Measurements from ENCODE around the gene TNP1. TPM values are rescaled to one million over a fixed set of nuclear protein-coding genes. Genes with fewer than 3 reads are reported as not detected.

TNP1 gene
- total RNA-seq, 1 donor from 2014 or later = not detected

DNA sequence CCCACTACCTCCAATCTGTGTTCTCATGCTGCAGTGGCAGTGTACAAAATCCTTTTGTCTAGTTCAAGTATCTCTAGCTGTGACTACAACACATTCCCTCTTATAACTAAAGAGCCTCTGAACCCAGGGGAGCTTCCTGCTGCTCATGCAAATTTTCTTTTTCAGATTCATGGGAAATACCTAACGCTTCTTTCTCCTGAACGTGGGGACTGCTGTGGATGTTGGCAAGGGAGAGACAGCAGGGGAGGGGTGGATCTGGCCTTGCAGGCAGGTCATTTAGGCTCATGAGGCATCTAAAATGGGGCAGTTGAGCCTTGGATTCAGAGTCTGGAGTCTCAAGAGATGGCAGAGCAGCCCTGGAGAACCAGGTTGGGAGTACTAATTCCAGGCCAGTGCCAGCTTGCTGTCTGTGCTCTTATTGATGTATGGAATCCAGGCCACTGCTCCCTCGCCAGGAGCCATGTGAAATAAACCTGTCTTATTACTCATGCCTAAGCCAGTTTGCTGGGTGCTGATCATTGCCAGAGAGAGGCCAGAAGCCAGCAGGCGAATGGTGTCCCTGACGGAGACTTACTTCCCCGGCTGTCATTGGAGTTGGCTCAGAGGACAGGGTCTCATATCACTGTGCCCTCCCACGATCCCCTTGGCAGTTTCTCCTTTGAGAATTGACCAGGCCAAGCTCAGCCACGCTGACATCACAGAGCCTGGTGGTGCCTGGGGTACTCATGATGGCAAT lies 29.2 kb upstream of the TNP1 start:
- no peaks in the 10 kb centered on the region for H3K4me1 ChIP-seq
- TF ChIP-seq POLR2AphosphoS5 (IDR thresholded peaks at IDR 0.05; ENCODE audit: insufficient read depth in 1 of 2, low read depth in 1 of 2) = no peak
- no peak for TF ChIP-seq POLR2A (IDR thresholded peaks at IDR 0.05)
- TF ChIP-seq, protein P1, sequence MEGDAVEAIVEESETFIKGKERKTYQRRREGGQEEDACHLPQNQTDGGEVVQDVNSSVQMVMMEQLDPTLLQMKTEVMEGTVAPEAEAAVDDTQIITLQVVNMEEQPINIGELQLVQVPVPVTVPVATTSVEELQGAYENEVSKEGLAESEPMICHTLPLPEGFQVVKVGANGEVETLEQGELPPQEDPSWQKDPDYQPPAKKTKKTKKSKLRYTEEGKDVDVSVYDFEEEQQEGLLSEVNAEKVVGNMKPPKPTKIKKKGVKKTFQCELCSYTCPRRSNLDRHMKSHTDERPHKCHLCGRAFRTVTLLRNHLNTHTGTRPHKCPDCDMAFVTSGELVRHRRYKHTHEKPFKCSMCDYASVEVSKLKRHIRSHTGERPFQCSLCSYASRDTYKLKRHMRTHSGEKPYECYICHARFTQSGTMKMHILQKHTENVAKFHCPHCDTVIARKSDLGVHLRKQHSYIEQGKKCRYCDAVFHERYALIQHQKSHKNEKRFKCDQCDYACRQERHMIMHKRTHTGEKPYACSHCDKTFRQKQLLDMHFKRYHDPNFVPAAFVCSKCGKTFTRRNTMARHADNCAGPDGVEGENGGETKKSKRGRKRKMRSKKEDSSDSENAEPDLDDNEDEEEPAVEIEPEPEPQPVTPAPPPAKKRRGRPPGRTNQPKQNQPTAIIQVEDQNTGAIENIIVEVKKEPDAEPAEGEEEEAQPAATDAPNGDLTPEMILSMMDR (IDR thresholded peaks at IDR 0.05) = no peak
- no peaks in the 10 kb centered on the region for H3K36me3 ChIP-seq
- H3K9me3 ChIP-seq = no peaks in the 10 kb centered on the region
- H3K4me3 ChIP-seq = no peak overlapping the region
- no peaks in the 10 kb centered on the region for H3K27me3 ChIP-seq
- DNase-seq (ENCODE audit: extremely low spot score in 2 of 2) = no peak
- intact Hi-C loops (cut with DNase I) = no loop called here
- H3K27ac ChIP-seq = no peak overlapping the region

DNA sequence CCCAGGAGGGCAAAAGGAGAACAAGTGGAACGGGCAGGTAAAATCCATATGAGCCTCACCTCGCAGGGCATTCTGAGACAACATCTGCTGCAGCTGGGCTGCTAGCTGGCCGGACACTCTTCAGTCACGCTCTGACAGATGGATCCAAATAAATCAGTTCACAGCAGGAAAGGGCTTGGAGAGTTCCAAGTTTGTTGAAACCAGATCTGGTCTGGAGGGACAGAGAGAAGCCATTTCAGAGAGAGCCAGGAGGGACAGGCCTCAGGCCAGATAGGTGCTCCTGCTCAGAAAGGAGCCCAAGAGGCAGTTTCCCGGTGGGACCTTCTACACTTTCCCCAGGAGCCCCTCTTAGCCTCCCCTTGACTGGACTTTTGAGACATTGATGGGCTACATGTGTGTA lies 28.2 kb upstream of the TNP1 start:
- TF ChIP-seq, protein P1 (IDR thresholded peaks at IDR 0.05) = no peak
- TF ChIP-seq POLR2AphosphoS5 (IDR thresholded peaks at IDR 0.05; ENCODE audit: insufficient read depth in 1 of 2, low read depth in 1 of 2) = no peak
- no peak for TF ChIP-seq POLR2A (IDR thresholded peaks at IDR 0.05)
- no peaks in the 10 kb centered on the region for H3K36me3 ChIP-seq
- no peak overlapping the region for H3K4me3 ChIP-seq
- no peaks in the 10 kb centered on the region for H3K27me3 ChIP-seq
- H3K27ac ChIP-seq = no peak overlapping the region
- H3K9me3 ChIP-seq = no peaks in the 10 kb centered on the region
- H3K4me1 ChIP-seq = no peaks in the 10 kb centered on the region
- intact Hi-C loops (cut with DNase I) = no loop called here
- DNase-seq (ENCODE audit: extremely low spot score in 2 of 2) = no peak

DNA sequence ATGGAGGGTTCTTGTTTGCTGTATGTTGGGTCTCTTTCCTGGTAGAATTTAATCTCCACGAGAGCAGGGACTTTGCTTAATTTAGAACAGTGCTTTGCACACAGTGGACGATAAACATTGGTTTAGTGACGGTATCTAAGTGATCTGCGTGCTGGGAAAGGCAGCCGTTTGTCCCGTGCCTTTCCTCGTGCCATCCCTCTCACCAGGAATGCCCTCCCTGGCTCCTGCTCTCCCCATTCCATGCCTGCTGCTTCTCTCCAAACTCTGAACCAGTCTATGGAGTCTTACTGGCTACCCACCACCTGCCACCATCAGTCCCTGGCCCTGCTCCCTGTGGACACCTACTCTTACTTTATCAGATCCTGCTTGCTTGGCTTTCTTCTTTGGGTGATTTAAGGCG lies 27.3 kb upstream of the TNP1 start:
- no peak for DNase-seq (ENCODE audit: extremely low spot score in 2 of 2)
- H3K27me3 ChIP-seq = no peaks in the 10 kb centered on the region
- H3K4me1 ChIP-seq = no peaks in the 10 kb centered on the region
- H3K9me3 ChIP-seq = no peaks in the 10 kb centered on the region
- H3K27ac ChIP-seq = no peak overlapping the region
- TF ChIP-seq POLR2A (IDR thresholded peaks at IDR 0.05) = no peak
- TF ChIP-seq, protein P1 (IDR thresholded peaks at IDR 0.05) = no peak
- no peak for TF ChIP-seq POLR2AphosphoS5 (IDR thresholded peaks at IDR 0.05; ENCODE audit: insufficient read depth in 1 of 2, low read depth in 1 of 2)
- no peaks in the 10 kb centered on the region for H3K36me3 ChIP-seq
- no peak overlapping the region for H3K4me3 ChIP-seq
- intact Hi-C loops (cut with DNase I) = no loop called here

GRCh38 chr2:216885117-216885553 lies 25.3 kb upstream of the TNP1 start:
- DNase-seq (ENCODE audit: extremely low spot score in 2 of 2) = no peak
- Histone ChIP-seq H3K27me3 (no peaks in the 10 kb centered on the region), H3K4me1 (no peaks in the 10 kb centered on the region), H3K9me3 (no peaks in the 10 kb centered on the region), H3K36me3 (no peaks in the 10 kb centered on the region), H3K27ac (no peak overlapping the region), H3K4me3 (no peak overlapping the region)
- intact Hi-C loops (cut with DNase I) = no loop called here
- TF ChIP-seq POLR2A (IDR thresholded peaks at IDR 0.05) (no peak), POLR2AphosphoS5 (IDR thresholded peaks at IDR 0.05; ENCODE audit: insufficient read depth in 1 of 2, low read depth in 1 of 2) (no peak)
- TF ChIP-seq, protein P1 (IDR thresholded peaks at IDR 0.05) = no peak

DNA sequence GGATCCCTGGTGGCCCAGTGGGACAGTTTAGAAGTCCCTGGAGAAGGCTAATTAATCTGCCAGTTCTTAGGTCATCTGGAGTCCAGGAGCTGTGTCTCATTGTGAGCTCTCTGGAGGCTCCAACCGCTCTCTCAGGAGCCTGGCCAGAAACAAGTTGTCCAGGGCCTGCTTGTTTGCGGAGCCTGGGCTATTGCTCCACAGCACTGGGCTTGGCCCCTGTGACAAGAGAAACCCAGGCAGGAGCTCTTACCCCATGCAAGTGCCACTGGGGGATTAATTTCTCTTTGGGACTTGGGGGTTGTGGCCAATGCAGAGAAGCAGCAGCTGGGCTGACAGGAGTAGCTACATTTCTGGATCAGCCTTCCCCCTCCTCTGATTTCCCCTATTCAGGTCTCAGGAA lies 24.5 kb upstream of the TNP1 start:
- DNase-seq (ENCODE audit: extremely low spot score in 2 of 2) = no peak
- no peak for TF ChIP-seq POLR2A (IDR thresholded peaks at IDR 0.05)
- no peak for TF ChIP-seq POLR2AphosphoS5 (IDR thresholded peaks at IDR 0.05; ENCODE audit: insufficient read depth in 1 of 2, low read depth in 1 of 2)
- TF ChIP-seq, protein P1 (IDR thresholded peaks at IDR 0.05) = no peak
- intact Hi-C loops (cut with DNase I) = no loop called here

More for the DNA sequence above, 24.5 kb upstream of the TNP1 start:
- no peak overlapping the region for H3K27ac ChIP-seq
- no peaks in the 10 kb centered on the region for H3K27me3 ChIP-seq
- no peaks in the 10 kb centered on the region for H3K36me3 ChIP-seq
- H3K4me3 ChIP-seq = no peak overlapping the region
- H3K9me3 ChIP-seq = no peaks in the 10 kb centered on the region
- H3K4me1 ChIP-seq = no peaks in the 10 kb centered on the region
